ENCODE results near the gene KIF21A.

GRCh38 chr12:39287817-39288216, 155.1 kb downstream of the KIF21A start:
- TF ChIP-seq POLR2AphosphoS5 (IDR thresholded peaks at IDR 0.05) = no peak
- TF ChIP-seq CTCF (IDR thresholded peaks at IDR 0.05) = no peak
- TF ChIP-seq POLR2A (IDR thresholded peaks at IDR 0.05) = no peak
- no peak for TF ChIP-seq EP300 (IDR thresholded peaks at IDR 0.05)
